GM12892 (cell line): Measurements from ENCODE around the gene YPEL3.

Experiments used
- DNase-seq: peaks from one replicate; pipeline ENCODE4 v3.0.0; 2011; ENCODE audit not compliant: insufficient read length
- FAIRE-seq: peaks from 2 replicates; lab custom pipeline; 2011; peaks lifted over from hg19 to GRCh38; lab: Jason Lieb, UNC
- POLR2A ChIP-seq: IDR thresholded peaks from 2 replicates; pipeline ENCODE4 v1.6.1; 2011; ENCODE audit warnings: low read depth, low read length, control low read depth
- POLR2AphosphoS5 ChIP-seq: IDR thresholded peaks from 2 replicates; pipeline ENCODE4 v1.6.1; 2011; ENCODE audit warnings: low read depth, low read length, control low read depth
- TAF1 ChIP-seq: IDR thresholded peaks from 2 replicates; pipeline ENCODE4 v1.6.1; 2011; ENCODE audit warnings: low read depth, mild to moderate bottlenecking, control low read depth, low read length, borderline replicate concordance

Gene YPEL3

GRCh38 chr16:30086291-30087140, 9.5 kb downstream of the YPEL3 start:
- DNase-seq (no peak), FAIRE-seq (no peak)
- TF ChIP-seq POLR2AphosphoS5 (peak; percentile 55), POLR2A (no peak)

GRCh38 chr16:30085820-30086219, 10.2 kb downstream of the YPEL3 start:
- TF ChIP-seq POLR2A (no peak), POLR2AphosphoS5 (no peak)
- no peak for DNase-seq
- FAIRE-seq: no peak

- TF ChIP-seq POLR2A (no peak), POLR2AphosphoS5 (no peak), TAF1 (no peak)
- FAIRE-seq (no peak), DNase-seq (no peak)
These were observed 10.8 kb downstream of the YPEL3 start for GRCh38 chr16:30085247-30085646.

GRCh38 chr16:30084816-30085159, 11.2 kb downstream of the YPEL3 start:
- no peak for DNase-seq
- no peak for FAIRE-seq
- TF ChIP-seq TAF1 (no peak), POLR2AphosphoS5 (no peak), POLR2A (no peak)

GRCh38 chr16:30084096-30084815, 11.8 kb downstream of the YPEL3 start:
- FAIRE-seq (no peak), DNase-seq (no peak)
- TF ChIP-seq POLR2A: no peak
- no peak for TF ChIP-seq TAF1
- 0 out of 2 replicates have a peak, but pooled peaks have one; percentile 22 for TF ChIP-seq POLR2AphosphoS5

- no peak for TF ChIP-seq TAF1
- TF ChIP-seq POLR2AphosphoS5: no peak
- no peak for TF ChIP-seq POLR2A
- FAIRE-seq (no peak), DNase-seq (no peak)
These were observed 12.6 kb downstream of the YPEL3 start for GRCh38 chr16:30083216-30084055.

GRCh38 chr16:30082545-30083090, 13.4 kb downstream of the YPEL3 start:
- no peak for FAIRE-seq
- TF ChIP-seq POLR2A (no peak), POLR2AphosphoS5 (no peak), TAF1 (no peak)
- DNase-seq: no peak

GRCh38 chr16:30079480-30079879, 16.5 kb downstream of the YPEL3 start:
- TF ChIP-seq TAF1: no peak
- TF ChIP-seq POLR2AphosphoS5: no peak
- no peak for TF ChIP-seq POLR2A
- DNase-seq (no peak), FAIRE-seq (no peak)

GRCh38 chr16:30078744-30079143, 17.3 kb downstream of the YPEL3 start:
- TF ChIP-seq TAF1 (no peak), POLR2A (no peak), POLR2AphosphoS5 (no peak)
- DNase-seq: no peak
- no peak for FAIRE-seq

GRCh38 chr16:30077656-30078055, 18.4 kb downstream of the YPEL3 start:
- no peak for FAIRE-seq
- DNase-seq: no peak
- TF ChIP-seq TAF1: no peak
- no peak for TF ChIP-seq POLR2A
- no peak for TF ChIP-seq POLR2AphosphoS5

GRCh38 chr16:30076276-30076791, 19.7 kb downstream of the YPEL3 start:
- FAIRE-seq (no peak), DNase-seq (no peak)
- TF ChIP-seq POLR2AphosphoS5: no peak
- TF ChIP-seq TAF1: no peak
- TF ChIP-seq POLR2A: no peak
